ENCODE measurements around the gene CD47. TPM values are rescaled to one million over a fixed set of nuclear protein-coding genes. Genes with fewer than 3 reads are reported as not detected.

CD47 gene
- total and polyA plus RNA-seq, 2 donors from 2014 or later = 61.7 to 104 TPM

DNA sequence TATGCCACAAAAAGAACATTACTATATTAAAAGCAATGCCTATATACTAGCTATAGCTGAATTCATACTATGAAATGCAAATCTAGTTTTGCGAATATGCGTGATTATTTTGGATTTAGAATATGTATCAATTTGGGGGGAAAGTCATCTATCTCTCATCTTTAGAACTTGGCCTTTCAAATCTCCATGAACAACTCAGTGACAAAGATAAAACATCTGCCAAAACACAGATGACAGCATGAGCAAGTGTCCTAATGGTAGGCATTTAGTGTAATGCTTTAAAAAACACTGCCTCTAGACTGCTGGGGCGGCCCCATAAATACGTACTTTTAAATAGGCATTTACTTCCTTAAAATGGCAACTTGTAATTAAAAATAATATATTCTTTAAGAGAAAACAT, 2.7 kb downstream of the CD47 start:
- peaks cover 0 to 2% (median 0%) of the 10 kb centered on the region in 3 donors for H3K4me1 ChIP-seq (ENCODE audit: control insufficient read depth in 2 of 3, insufficient read depth in 2 of 3, low read depth in 1 of 3, low read length in 3 of 3)
- H3K9ac ChIP-seq (ENCODE audit: low read length in 3 of 3) = no peak overlapping the region
- TF ChIP-seq, protein P1, sequence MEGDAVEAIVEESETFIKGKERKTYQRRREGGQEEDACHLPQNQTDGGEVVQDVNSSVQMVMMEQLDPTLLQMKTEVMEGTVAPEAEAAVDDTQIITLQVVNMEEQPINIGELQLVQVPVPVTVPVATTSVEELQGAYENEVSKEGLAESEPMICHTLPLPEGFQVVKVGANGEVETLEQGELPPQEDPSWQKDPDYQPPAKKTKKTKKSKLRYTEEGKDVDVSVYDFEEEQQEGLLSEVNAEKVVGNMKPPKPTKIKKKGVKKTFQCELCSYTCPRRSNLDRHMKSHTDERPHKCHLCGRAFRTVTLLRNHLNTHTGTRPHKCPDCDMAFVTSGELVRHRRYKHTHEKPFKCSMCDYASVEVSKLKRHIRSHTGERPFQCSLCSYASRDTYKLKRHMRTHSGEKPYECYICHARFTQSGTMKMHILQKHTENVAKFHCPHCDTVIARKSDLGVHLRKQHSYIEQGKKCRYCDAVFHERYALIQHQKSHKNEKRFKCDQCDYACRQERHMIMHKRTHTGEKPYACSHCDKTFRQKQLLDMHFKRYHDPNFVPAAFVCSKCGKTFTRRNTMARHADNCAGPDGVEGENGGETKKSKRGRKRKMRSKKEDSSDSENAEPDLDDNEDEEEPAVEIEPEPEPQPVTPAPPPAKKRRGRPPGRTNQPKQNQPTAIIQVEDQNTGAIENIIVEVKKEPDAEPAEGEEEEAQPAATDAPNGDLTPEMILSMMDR (IDR thresholded peaks at IDR 0.05; ENCODE audit: borderline replicate concordance, extremely low read depth, insufficient read depth) = no peak
- no peak overlapping the region for H3K27ac ChIP-seq (ENCODE audit: low read depth in 2 of 2, low read length in 2 of 2)
- H3K36me3 ChIP-seq (ENCODE audit: control insufficient read depth in 2 of 3, insufficient read depth in 3 of 3, low read length in 3 of 3) = no peaks in the 10 kb centered on the region
- no peaks in the 10 kb centered on the region for H3K27me3 ChIP-seq (ENCODE audit: control insufficient read depth, insufficient read depth, low read length)
- no peak for FAIRE-seq
- intact Hi-C loops (cut with DNase I) = no loop called here
- no peaks in the 10 kb centered on the region for H3K9me3 ChIP-seq (ENCODE audit: control insufficient read depth in 2 of 3, insufficient read depth in 1 of 3, low read length in 3 of 3)
- no peak overlapping the region for H3K4me3 ChIP-seq (ENCODE audit: low read length in 3 of 3)
- no peak for DNase-seq

GRCh38 chr3:108086653-108087052, 4.2 kb downstream of the CD47 start:
- H3K4me1 ChIP-seq (ENCODE audit: control insufficient read depth in 2 of 3, insufficient read depth in 2 of 3, low read depth in 1 of 3, low read length in 3 of 3) = peaks cover 0 to 2% (median 0%) of the 10 kb centered on the region in 3 donors
- TF ChIP-seq, protein P1 (IDR thresholded peaks at IDR 0.05; ENCODE audit: borderline replicate concordance, extremely low read depth, insufficient read depth) = no peak
- intact Hi-C loops (cut with DNase I) = no loop called here
- no peaks in the 10 kb centered on the region for H3K36me3 ChIP-seq (ENCODE audit: control insufficient read depth in 2 of 3, insufficient read depth in 3 of 3, low read length in 3 of 3)
- H3K27ac ChIP-seq (ENCODE audit: low read depth in 2 of 2, low read length in 2 of 2) = no peak overlapping the region
- FAIRE-seq (no peak), DNase-seq (no peak)
- no peaks in the 10 kb centered on the region for H3K27me3 ChIP-seq (ENCODE audit: control insufficient read depth, insufficient read depth, low read length)
- H3K9ac ChIP-seq (ENCODE audit: low read length in 3 of 3) = no peak overlapping the region
- H3K4me3 ChIP-seq (ENCODE audit: low read length in 3 of 3) = no peak overlapping the region
- H3K9me3 ChIP-seq (ENCODE audit: control insufficient read depth in 2 of 3, insufficient read depth in 1 of 3, low read length in 3 of 3) = no peaks in the 10 kb centered on the region

DNA sequence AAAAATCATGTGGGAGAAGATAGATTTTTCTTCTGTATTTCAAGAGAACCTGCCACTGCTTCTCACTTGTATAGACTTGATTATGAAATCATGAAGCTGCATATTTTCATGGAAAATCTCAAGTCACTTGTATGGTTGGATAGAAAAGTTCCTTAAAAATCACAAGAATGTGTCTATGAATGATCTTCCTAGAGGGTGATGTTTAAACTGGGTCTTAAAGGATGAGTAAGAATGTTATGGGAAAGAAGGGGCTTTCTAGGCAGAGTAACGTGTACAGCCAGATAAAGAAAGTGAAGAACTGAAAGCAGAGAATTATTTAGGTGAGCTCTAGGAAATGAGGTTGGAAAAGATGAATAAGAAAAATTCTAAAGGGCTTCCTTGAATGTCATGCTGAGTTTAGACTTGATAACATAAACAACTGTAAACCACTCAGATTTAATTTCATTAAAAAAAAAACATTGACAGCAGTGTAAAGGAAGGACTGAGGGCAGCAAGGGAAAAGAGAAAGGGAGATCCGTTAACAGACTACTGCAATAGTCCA, 5.0 kb downstream of the CD47 start:
- Histone ChIP-seq H3K4me1 (ENCODE audit: control insufficient read depth in 2 of 3, insufficient read depth in 2 of 3, low read depth in 1 of 3, low read length in 3 of 3) (peaks cover 0 to 2% (median 0%) of the 10 kb centered on the region in 3 donors), H3K4me3 (ENCODE audit: low read length in 3 of 3) (no peak overlapping the region), H3K9ac (ENCODE audit: low read length in 3 of 3) (no peak overlapping the region), H3K9me3 (ENCODE audit: control insufficient read depth in 2 of 3, insufficient read depth in 1 of 3, low read length in 3 of 3) (no peaks in the 10 kb centered on the region), H3K36me3 (ENCODE audit: control insufficient read depth in 2 of 3, insufficient read depth in 3 of 3, low read length in 3 of 3) (no peaks in the 10 kb centered on the region), H3K27ac (ENCODE audit: low read depth in 2 of 2, low read length in 2 of 2) (no peak overlapping the region), H3K27me3 (ENCODE audit: control insufficient read depth, insufficient read depth, low read length) (no peaks in the 10 kb centered on the region)
- no peak for DNase-seq
- intact Hi-C loops (cut with DNase I) = no loop called here
- TF ChIP-seq, protein P1 (IDR thresholded peaks at IDR 0.05; ENCODE audit: borderline replicate concordance, extremely low read depth, insufficient read depth) = no peak
- FAIRE-seq = no peak

DNA sequence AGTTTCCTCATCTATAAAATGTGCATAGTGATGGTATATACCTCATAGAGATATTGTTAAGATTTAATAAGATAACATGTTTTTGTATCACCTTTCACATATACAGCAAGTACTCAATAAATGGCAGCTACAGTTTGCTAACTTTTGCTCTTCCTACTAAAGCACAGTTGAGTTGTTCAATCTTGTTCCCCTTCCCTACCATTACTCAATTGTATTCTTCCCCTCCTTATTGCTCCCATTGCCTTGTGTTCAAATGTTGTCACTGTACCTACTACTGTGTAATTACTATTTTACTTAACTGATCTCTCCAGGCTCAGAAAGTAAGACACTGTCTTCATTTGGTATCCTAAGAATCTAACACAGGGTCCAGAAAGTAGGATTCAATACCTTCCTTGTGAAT, 5.5 kb downstream of the CD47 start:
- Histone ChIP-seq H3K36me3 (ENCODE audit: control insufficient read depth in 2 of 3, insufficient read depth in 3 of 3, low read length in 3 of 3) (no peaks in the 10 kb centered on the region), H3K27ac (ENCODE audit: low read depth in 2 of 2, low read length in 2 of 2) (no peak overlapping the region), H3K4me3 (ENCODE audit: low read length in 3 of 3) (no peak overlapping the region), H3K9ac (ENCODE audit: low read length in 3 of 3) (no peak overlapping the region), H3K27me3 (ENCODE audit: control insufficient read depth, insufficient read depth, low read length) (no peaks in the 10 kb centered on the region), H3K9me3 (ENCODE audit: control insufficient read depth in 2 of 3, insufficient read depth in 1 of 3, low read length in 3 of 3) (no peaks in the 10 kb centered on the region), H3K4me1 (ENCODE audit: control insufficient read depth in 2 of 3, insufficient read depth in 2 of 3, low read depth in 1 of 3, low read length in 3 of 3) (peaks cover 0 to 2% (median 0%) of the 10 kb centered on the region in 3 donors)
- intact Hi-C loops (cut with DNase I) = no loop called here
- no peak for DNase-seq
- no peak for FAIRE-seq
- TF ChIP-seq, protein P1 (IDR thresholded peaks at IDR 0.05; ENCODE audit: borderline replicate concordance, extremely low read depth, insufficient read depth) = no peak

Data from kidney (tissue), 14 donors.